ENCODE results near the gene KCNIP4. TPM values are rescaled to one million over a fixed set of nuclear protein-coding genes. Genes with fewer than 3 reads are reported as not detected.

The KCNIP4 gene
- total and polyA plus RNA-seq, 2 experiments from 2014 or later = 0.14 to 0.63 TPM

DNA sequence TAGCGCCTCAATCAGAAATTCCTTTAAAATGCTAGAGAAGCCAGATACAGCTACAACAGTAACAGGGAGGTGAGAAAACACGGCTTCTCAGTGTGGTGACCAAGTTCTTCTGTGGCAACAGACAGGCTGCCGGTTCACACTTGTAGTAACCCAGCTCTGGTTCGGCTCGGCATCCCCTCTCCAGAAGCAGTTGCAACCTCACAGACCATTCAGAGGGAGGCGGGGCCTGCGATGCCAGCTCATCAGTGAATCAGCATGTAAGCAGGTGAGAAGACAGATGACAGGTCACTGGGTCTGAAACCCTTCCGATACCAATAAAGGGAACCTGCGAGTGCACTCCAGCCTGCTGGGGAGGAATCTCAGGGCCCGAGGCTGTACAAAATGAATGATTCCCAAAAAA, 251.0 kb downstream of the KCNIP4 start:
- Histone ChIP-seq H3K79me2 (replicated peaks; ENCODE audit: insufficient read depth) (no peaks in the 10 kb centered on the region), H3F3A (replicated peaks; ENCODE audit: low read depth) (no peaks in the 10 kb centered on the region), H3K27me3 (ENCODE audit: insufficient read depth) (no peaks in the 10 kb centered on the region), H2AFZ (peak overlapping the region; percentile 88), H3K4me3 (peak overlapping the region; percentile 18; the same call in 1 of the 2 replicates), H3K4me1 (ENCODE audit: insufficient read depth) (peaks cover 11% of the 10 kb centered on the region), H3K9me2 (ENCODE audit: insufficient read depth) (no peaks in the 10 kb centered on the region), H3K4me2 (peak overlapping the region; percentile 21), H3K36me3 (ENCODE audit: insufficient read depth) (no peaks in the 10 kb centered on the region), H4K20me1 (replicated peaks; ENCODE audit: insufficient read depth) (no peaks in the 10 kb centered on the region; the same call in 1 of the 2 replicates), H3K27ac (ENCODE audit: low read depth) (no peak overlapping the region)
- H3K4me3 Mint-ChIP-seq = peak overlapping the region; percentile 50; the same call in 2 of the 3 replicates
- TF ChIP-seq ZNF114 (CRISPR knock-in tag; IDR thresholded peaks at IDR 0.05) (no peak), EZH2 (IDR thresholded peaks at IDR 0.05; ENCODE audit: low read depth, unreplicated experiment) (no peak), CREB1 (CRISPR knock-in tag; IDR thresholded peaks at IDR 0.05; ENCODE audit: low read depth) (0 out of 2 replicates have a peak, but pooled peaks have one; percentile 8)
- DNase-seq (ENCODE audit: low spot score) (peak; percentile 77), ATAC-seq (peak; percentile 99)
- no peaks in the 10 kb centered on the region for H3K36me3 Mint-ChIP-seq (ENCODE audit: low read depth)
- H3K4me1 Mint-ChIP-seq = peaks cover 20% of the 10 kb centered on the region
- H3K27ac Mint-ChIP-seq = peak overlapping the region; percentile 71; the same call in 1 of the 2 replicates
- no peaks in the 10 kb centered on the region for H3K9me3 Mint-ChIP-seq
- H3K27me3 Mint-ChIP-seq (ENCODE audit: insufficient read depth, low read depth, poor library complexity) = no peaks in the 10 kb centered on the region

DNA sequence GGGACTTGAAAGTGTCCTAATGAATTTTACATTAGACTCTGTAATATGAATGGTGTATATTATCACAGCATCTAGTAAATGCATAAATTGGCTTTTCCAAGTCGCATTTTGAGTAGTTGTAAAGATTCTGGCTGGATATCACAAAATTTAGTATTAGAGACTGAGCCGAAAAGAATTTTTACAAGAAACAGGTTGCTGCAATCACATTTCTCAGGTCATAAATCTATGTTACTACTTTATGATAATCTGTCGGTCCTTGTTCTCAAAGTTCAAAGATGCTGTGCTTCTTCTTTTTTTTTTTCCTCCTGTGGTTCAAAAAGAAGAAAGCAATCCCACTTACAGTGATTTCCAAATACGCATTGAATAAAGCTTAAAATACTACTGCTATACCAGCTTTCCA, 253.4 kb downstream of the KCNIP4 start:
- Histone ChIP-seq H2AFZ (no peak overlapping the region), H3K79me2 (replicated peaks; ENCODE audit: insufficient read depth) (no peaks in the 10 kb centered on the region), H3F3A (replicated peaks; ENCODE audit: low read depth) (no peaks in the 10 kb centered on the region), H3K4me3 (no peak overlapping the region), H3K27me3 (ENCODE audit: insufficient read depth) (no peaks in the 10 kb centered on the region), H3K4me1 (ENCODE audit: insufficient read depth) (peaks cover 11% of the 10 kb centered on the region), H3K36me3 (ENCODE audit: insufficient read depth) (no peaks in the 10 kb centered on the region), H3K4me2 (no peak overlapping the region), H3K27ac (ENCODE audit: low read depth) (no peak overlapping the region), H4K20me1 (replicated peaks; ENCODE audit: insufficient read depth) (no peaks in the 10 kb centered on the region; the same call in 1 of the 2 replicates), H3K9me2 (ENCODE audit: insufficient read depth) (no peaks in the 10 kb centered on the region)
- no peak overlapping the region for H3K27ac Mint-ChIP-seq
- H3K27me3 Mint-ChIP-seq (ENCODE audit: insufficient read depth, low read depth, poor library complexity) = no peaks in the 10 kb centered on the region
- H3K36me3 Mint-ChIP-seq (ENCODE audit: low read depth) = no peaks in the 10 kb centered on the region
- H3K4me3 Mint-ChIP-seq = no peak overlapping the region
- ATAC-seq = no peak
- peaks cover 20% of the 10 kb centered on the region for H3K4me1 Mint-ChIP-seq
- no peak for TF ChIP-seq ZNF114 (CRISPR knock-in tag; IDR thresholded peaks at IDR 0.05)
- TF ChIP-seq, protein P1, sequence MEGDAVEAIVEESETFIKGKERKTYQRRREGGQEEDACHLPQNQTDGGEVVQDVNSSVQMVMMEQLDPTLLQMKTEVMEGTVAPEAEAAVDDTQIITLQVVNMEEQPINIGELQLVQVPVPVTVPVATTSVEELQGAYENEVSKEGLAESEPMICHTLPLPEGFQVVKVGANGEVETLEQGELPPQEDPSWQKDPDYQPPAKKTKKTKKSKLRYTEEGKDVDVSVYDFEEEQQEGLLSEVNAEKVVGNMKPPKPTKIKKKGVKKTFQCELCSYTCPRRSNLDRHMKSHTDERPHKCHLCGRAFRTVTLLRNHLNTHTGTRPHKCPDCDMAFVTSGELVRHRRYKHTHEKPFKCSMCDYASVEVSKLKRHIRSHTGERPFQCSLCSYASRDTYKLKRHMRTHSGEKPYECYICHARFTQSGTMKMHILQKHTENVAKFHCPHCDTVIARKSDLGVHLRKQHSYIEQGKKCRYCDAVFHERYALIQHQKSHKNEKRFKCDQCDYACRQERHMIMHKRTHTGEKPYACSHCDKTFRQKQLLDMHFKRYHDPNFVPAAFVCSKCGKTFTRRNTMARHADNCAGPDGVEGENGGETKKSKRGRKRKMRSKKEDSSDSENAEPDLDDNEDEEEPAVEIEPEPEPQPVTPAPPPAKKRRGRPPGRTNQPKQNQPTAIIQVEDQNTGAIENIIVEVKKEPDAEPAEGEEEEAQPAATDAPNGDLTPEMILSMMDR (conservative IDR thresholded peaks at IDR 0.05; ENCODE audit: low read depth in 2 of 2) = no peak
- no peak for TF ChIP-seq ZNF331 (CRISPR knock-in tag; IDR thresholded peaks at IDR 0.05; ENCODE audit: low read depth)
- no peak for TF ChIP-seq NANOG (IDR thresholded peaks at IDR 0.05; ENCODE audit: borderline replicate concordance)
- no peak for TF ChIP-seq EZH2phosphoT487 (IDR thresholded peaks at IDR 0.05; ENCODE audit: unreplicated experiment)
- TF ChIP-seq CREB1 (CRISPR knock-in tag; IDR thresholded peaks at IDR 0.05; ENCODE audit: low read depth) = no peak
- H3K9me3 Mint-ChIP-seq = no peaks in the 10 kb centered on the region; the same call in 2 of the 3 replicates
- no peak for DNase-seq (ENCODE audit: low spot score)

DNA sequence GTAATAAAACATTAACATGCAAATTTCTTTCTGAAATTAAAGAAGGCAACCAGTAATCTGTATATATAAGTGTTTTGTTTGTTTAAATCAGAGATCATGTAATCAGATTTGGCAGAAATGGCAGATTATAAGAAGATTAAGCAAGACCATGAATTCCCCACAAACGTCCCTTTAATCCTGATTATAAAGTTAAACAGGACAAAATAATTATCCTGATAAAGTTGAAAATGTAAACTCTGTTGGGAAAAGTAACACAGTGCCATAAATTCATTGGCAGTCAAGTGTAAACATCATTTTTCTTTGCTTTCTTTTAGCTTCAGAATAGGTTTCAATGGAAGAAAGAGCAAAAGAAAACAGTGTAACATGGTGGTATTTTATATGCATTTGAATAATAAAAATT, 256.3 kb downstream of the KCNIP4 start:
- Histone ChIP-seq H3K4me3 (no peak overlapping the region), H3K27me3 (ENCODE audit: insufficient read depth) (no peaks in the 10 kb centered on the region), H3K4me1 (ENCODE audit: insufficient read depth) (peaks cover under 1% of the 10 kb centered on the region; the same call in 1 of the 2 replicates), H3K36me3 (ENCODE audit: insufficient read depth) (no peaks in the 10 kb centered on the region), H3F3A (replicated peaks; ENCODE audit: low read depth) (no peaks in the 10 kb centered on the region), H3K4me2 (no peak overlapping the region), H2AFZ (no peak overlapping the region), H4K20me1 (replicated peaks; ENCODE audit: insufficient read depth) (no peaks in the 10 kb centered on the region), H3K9me2 (ENCODE audit: insufficient read depth) (no peaks in the 10 kb centered on the region), H3K27ac (ENCODE audit: low read depth) (no peak overlapping the region), H3K79me2 (replicated peaks; ENCODE audit: insufficient read depth) (no peaks in the 10 kb centered on the region)
- Mint-ChIP-seq H3K9me3 (no peaks in the 10 kb centered on the region; the same call in 2 of the 3 replicates), H3K27me3 (ENCODE audit: insufficient read depth, low read depth, poor library complexity) (no peaks in the 10 kb centered on the region), H3K4me1 (peaks cover 3% of the 10 kb centered on the region; the same call in 1 of the 3 replicates), H3K36me3 (ENCODE audit: low read depth) (no peaks in the 10 kb centered on the region), H3K4me3 (no peak overlapping the region), H3K27ac (no peak overlapping the region)
- DNase-seq (ENCODE audit: low spot score) = no peak
- no peak for ATAC-seq
- TF ChIP-seq, protein P2, sequence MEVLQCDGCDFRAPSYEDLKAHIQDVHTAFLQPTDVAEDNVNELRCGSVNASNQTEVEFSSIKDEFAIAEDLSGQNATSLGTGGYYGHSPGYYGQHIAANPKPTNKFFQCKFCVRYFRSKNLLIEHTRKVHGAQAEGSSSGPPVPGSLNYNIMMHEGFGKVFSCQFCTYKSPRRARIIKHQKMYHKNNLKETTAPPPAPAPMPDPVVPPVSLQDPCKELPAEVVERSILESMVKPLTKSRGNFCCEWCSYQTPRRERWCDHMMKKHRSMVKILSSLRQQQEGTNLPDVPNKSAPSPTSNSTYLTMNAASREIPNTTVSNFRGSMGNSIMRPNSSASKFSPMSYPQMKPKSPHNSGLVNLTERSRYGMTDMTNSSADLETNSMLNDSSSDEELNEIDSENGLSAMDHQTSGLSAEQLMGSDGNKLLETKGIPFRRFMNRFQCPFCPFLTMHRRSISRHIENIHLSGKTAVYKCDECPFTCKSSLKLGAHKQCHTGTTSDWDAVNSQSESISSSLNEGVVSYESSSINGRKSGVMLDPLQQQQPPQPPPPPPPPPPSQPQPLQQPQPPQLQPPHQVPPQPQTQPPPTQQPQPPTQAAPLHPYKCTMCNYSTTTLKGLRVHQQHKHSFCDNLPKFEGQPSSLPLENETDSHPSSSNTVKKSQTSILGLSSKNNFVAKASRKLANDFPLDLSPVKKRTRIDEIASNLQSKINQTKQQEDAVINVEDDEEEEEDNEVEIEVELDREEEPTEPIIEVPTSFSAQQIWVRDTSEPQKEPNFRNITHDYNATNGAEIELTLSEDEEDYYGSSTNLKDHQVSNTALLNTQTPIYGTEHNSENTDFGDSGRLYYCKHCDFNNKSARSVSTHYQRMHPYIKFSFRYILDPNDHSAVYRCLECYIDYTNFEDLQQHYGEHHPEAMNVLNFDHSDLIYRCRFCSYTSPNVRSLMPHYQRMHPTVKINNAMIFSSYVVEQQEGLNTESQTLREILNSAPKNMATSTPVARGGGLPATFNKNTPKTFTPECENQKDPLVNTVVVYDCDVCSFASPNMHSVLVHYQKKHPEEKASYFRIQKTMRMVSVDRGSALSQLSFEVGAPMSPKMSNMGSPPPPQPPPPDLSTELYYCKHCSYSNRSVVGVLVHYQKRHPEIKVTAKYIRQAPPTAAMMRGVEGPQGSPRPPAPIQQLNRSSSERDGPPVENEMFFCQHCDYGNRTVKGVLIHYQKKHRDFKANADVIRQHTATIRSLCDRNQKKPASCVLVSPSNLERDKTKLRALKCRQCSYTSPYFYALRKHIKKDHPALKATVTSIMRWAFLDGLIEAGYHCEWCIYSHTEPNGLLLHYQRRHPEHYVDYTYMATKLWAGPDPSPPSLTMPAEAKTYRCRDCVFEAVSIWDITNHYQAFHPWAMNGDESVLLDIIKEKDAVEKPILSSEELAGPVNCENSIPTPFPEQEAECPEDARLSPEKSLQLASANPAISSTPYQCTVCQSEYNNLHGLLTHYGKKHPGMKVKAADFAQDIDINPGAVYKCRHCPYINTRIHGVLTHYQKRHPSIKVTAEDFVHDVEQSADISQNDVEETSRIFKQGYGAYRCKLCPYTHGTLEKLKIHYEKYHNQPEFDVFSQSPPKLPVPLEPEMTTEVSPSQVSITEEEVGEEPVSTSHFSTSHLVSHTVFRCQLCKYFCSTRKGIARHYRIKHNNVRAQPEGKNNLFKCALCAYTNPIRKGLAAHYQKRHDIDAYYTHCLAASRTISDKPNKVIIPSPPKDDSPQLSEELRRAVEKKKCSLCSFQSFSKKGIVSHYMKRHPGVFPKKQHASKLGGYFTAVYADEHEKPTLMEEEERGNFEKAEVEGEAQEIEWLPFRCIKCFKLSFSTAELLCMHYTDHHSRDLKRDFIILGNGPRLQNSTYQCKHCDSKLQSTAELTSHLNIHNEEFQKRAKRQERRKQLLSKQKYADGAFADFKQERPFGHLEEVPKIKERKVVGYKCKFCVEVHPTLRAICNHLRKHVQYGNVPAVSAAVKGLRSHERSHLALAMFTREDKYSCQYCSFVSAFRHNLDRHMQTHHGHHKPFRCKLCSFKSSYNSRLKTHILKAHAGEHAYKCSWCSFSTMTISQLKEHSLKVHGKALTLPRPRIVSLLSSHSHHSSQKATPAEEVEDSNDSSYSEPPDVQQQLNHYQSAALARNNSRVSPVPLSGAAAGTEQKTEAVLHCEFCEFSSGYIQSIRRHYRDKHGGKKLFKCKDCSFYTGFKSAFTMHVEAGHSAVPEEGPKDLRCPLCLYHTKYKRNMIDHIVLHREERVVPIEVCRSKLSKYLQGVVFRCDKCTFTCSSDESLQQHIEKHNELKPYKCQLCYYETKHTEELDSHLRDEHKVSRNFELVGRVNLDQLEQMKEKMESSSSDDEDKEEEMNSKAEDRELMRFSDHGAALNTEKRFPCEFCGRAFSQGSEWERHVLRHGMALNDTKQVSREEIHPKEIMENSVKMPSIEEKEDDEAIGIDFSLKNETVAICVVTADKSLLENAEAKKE (CRISPR knock-in tag; IDR thresholded peaks at IDR 0.05) = no peak
- TF ChIP-seq EZH2phosphoT487 (IDR thresholded peaks at IDR 0.05; ENCODE audit: unreplicated experiment) = no peak
- no peak for TF ChIP-seq EZH2 (IDR thresholded peaks at IDR 0.05; ENCODE audit: low read depth, unreplicated experiment)
- TF ChIP-seq ZNF114 (CRISPR knock-in tag; IDR thresholded peaks at IDR 0.05) = no peak
- TF ChIP-seq NANOG (IDR thresholded peaks at IDR 0.05; ENCODE audit: borderline replicate concordance) = no peak
